ENCODE data around the gene DNLZ.

- TF ChIP-seq CTCF (IDR thresholded peaks at IDR 0.05; ENCODE audit: low read depth, low read length, poor library complexity, severe bottlenecking) (no peak), EZH2phosphoT487 (IDR thresholded peaks at IDR 0.05; ENCODE audit: borderline replicate concordance, low read length) (no peak)
These were observed 10.5 kb downstream of the DNLZ start for GRCh38 chr9:136353088-136353487.
